GM12878 (cell line): ENCODE results near the gene PIGS. TPM values are rescaled to one million over a fixed set of nuclear protein-coding genes. Genes with fewer than 3 reads are reported as not detected.
A peak's percentile ranks its signal among the peaks of the same experiment; 100 is the strongest.

ENCODE experiments used
- ATAC-seq: fragments of 200-7000 bp; cut with Tn5 transposase; 3 replicates; pipeline ENCODE4 v1.9.1; 2020; ENCODE audit warnings: mild to moderate bottlenecking, moderate library complexity
- BruUV-seq: library from RNA; stranded (reverse); fragments of 400-500 nt; replicated peaks from 2 replicates; lab custom pipeline; 2021; lab: Mats Ljungman, UMichigan
- CTCF ChIA-PET: fragments of 300-600 bp; sonication (Branson Sonifier 250); formaldehyde crosslinking; extraction: SDS; loops from one replicate; lab custom pipeline; 2021; ENCODE audit warnings: inconsistent platforms; lab: Yijun Ruan, JAX
- POLR2A ChIA-PET: fragments of 350-600 bp; formaldehyde crosslinking; extraction: SDS; loops from one replicate; lab custom pipeline; 2021; ENCODE audit warnings: inconsistent platforms; lab: Charles Lee
- RAD21 ChIA-PET: fragments of 300-600 bp; sonication (Branson Sonifier 250); formaldehyde crosslinking; loops from one replicate; lab custom pipeline; 2023; ENCODE audit warnings: antibody characterized with exemption; ENCODE audit not compliant: unreplicated experiment; lab: Charles Lee
- SMC1A ChIA-PET: fragments of 300-600 bp; sonication (Branson Sonifier 250); formaldehyde crosslinking; loops from one replicate; lab custom pipeline; 2023; ENCODE audit not compliant: unreplicated experiment, uncharacterized antibody; lab: Charles Lee
- DNase-seq: peaks from one replicate; pipeline ENCODE4 v3.0.0-alpha.2; 2011; ENCODE audit warnings: low read depth, low spot score
- FAIRE-seq: peaks from 3 replicates; lab custom pipeline; 2011; peaks lifted over from hg19 to GRCh38; lab: Jason Lieb, UNC
- H2AFZ ChIP-seq: 2 replicates; pipeline ENCODE4 v1.6.0; 2011; ENCODE audit warnings: low read depth, low read length, control low read depth; ENCODE audit not compliant: control insufficient read depth
- H3K27ac ChIP-seq: 2 replicates; pipeline ENCODE4 v1.5.1; 2011; ENCODE audit warnings: control low read depth; ENCODE audit not compliant: control insufficient read depth, insufficient read depth
- H3K27me3 ChIP-seq, 2 experiments: replicated peaks in 1 of 2; 2 replicates each; pipeline versions ENCODE4 v1.6.0 to v1.6.1; 2011; ENCODE audit warnings: low read length in 1 of 2; ENCODE audit not compliant: control insufficient read depth in 2 of 2, insufficient read depth in 2 of 2
- H3K36me3 ChIP-seq, 2 experiments: 2 replicates each; pipeline ENCODE4 v1.5.1; 2011; ENCODE audit warnings: low read length in 1 of 2; ENCODE audit not compliant: control insufficient read depth in 2 of 2, insufficient read depth in 2 of 2
- H3K4me1 ChIP-seq: 2 replicates; pipeline ENCODE4 v1.6.1; 2011; ENCODE audit warnings: mild to moderate bottlenecking, low read length, moderate library complexity, mixed read lengths; ENCODE audit not compliant: control insufficient read depth, insufficient read depth
- H3K4me2 ChIP-seq: 2 replicates; pipeline ENCODE4 v1.6.0; 2011; ENCODE audit warnings: control low read depth; ENCODE audit not compliant: control insufficient read depth, insufficient read depth
- H3K4me3 ChIP-seq: fragments of 200-600 bp; sonication (generic); 2 replicates; pipeline ENCODE4 v1.5.1; 2016
- H3K79me2 ChIP-seq: 2 replicates; pipeline ENCODE4 v1.6.0; 2011; ENCODE audit warnings: low read length; ENCODE audit not compliant: control insufficient read depth, insufficient read depth
- H3K9ac ChIP-seq: 2 replicates; pipeline ENCODE4 v1.8.0; 2011; ENCODE audit warnings: low read length, control low read depth, mixed read lengths; ENCODE audit not compliant: control insufficient read depth, insufficient read depth
- H3K9me3 ChIP-seq: replicated peaks from 3 replicates; pipeline ENCODE4 v1.5.1; 2011; ENCODE audit warnings: mild to moderate bottlenecking, low read length; ENCODE audit not compliant: control insufficient read depth, insufficient read depth
- H4K20me1 ChIP-seq: 2 replicates; pipeline ENCODE4 v1.6.0; 2011; ENCODE audit not compliant: control insufficient read depth, insufficient read depth
- IKZF1 ChIP-seq: fragments of 450-650 bp; conservative IDR thresholded peaks from 2 replicates; pipeline ENCODE4 v1.6.1; 2017; ENCODE audit warnings: antibody characterized with exemption, mild to moderate bottlenecking
- PKNOX1 ChIP-seq: fragments of 450-650 bp; IDR thresholded peaks from 2 replicates; pipeline ENCODE4 v1.6.1; 2016; ENCODE audit warnings: mild to moderate bottlenecking
- ZNF622 ChIP-seq: fragments of 450-650 bp; IDR thresholded peaks from 2 replicates; pipeline ENCODE4 v1.6.1; 2017; ENCODE audit warnings: mild to moderate bottlenecking, inconsistent platforms
- WGBS: methylation state at CpG from one replicate; pipeline ENCODE4 v1.1.6; 2016; ENCODE audit warnings: low lambda C conversion rate; ENCODE audit not compliant: insufficient replicate concordance, insufficient coverage; ENCODE audit errors: missing lambda C conversion rate; 5-methylcytosine and 5-hydroxymethylcytosine counted together
- in situ Hi-C: fragments of 300-500 bp; cut with MboI; formaldehyde crosslinking; loops from 9 replicates; pipeline ENCODE4 v1.14.3; 2018; ENCODE audit warnings: mixed read lengths
- intact Hi-C: fragments of 100-400 bp; cut with micrococcal nuclease; formaldehyde crosslinking; loops from one replicate; pipeline ENCODE4 v1.14.2; 2022; ENCODE audit not compliant: unreplicated experiment
- polyA plus RNA-seq, 11 experiments: library from polyadenylated mRNA; depleted of rRNA in 4 of 11; unstranded in 6 of 11; stranded (reverse) in 5 of 11; fragments of >200 nt; fragmentation: Nextera tagmentation in 4 of 11; fragmentation: Illumina TruSeq in 1 of 11; extraction: Ambion mirVana in 4 of 11; extraction: Trizol in 1 of 11; gene quantifications; 1 replicate in 1 of 11; 2 replicates in 10 of 11; pipeline versions ENCODE4 v1.2.1 to v1.2.3, GENCODE V29; 2011 to 2016; ENCODE audit warnings: inconsistent platforms in 2 of 11, missing spikeins in 2 of 11, low read depth in 1 of 11
- total RNA-seq, 4 experiments: library from RNA; depleted of rRNA in 3 of 4; stranded (reverse); fragments of >200 nt in 3 of 4; fragmentation: Illumina TruSeq in 1 of 4; extraction: Trizol in 1 of 4; gene quantifications; 2 replicates each; pipeline versions ENCODE4 v1.2.1 to v1.2.3, GENCODE V29; 2013 to 2021
- TF ChIP-seq, protein P1 (sequence below): IDR thresholded peaks from 2 replicates; pipeline ENCODE4 v1.6.1; 2011; ENCODE audit warnings: mild to moderate bottlenecking, low read depth, low read length, moderate library complexity; ENCODE audit not compliant: insufficient replicate concordance

The PIGS gene
- total and polyA plus RNA-seq, 10 of the 15 experiments (the other 5 are each of a cell fraction or from before 2014, with no cell fraction given): 27.5 to 73.7 (median 50.7) TPM

DNA sequence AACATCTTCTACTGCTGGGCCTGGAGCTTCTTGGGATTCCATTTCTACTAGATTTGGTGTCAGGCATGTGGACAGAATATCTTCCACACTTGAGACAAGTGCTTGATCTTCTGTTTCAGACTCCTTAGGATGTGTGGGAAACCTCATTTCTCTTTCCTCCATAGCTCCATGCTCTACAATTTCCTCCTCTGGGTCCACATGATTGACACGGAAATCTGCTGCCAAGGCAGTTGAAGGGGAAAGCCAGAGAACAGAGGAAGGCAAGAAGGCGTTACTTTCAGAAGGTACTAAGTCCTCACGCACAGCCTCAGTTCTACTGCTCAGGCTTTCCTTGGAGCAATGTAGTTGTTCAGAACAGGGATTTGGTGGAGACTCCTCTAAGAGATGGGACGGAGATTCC, 20.9 kb upstream of the PIGS start:
- peaks cover 9% of the 10 kb centered on the region for H3K79me2 ChIP-seq
- TSS peak; percentile 48 for BruUV-seq
- ChIA-PET RAD21 (interaction anchor here (1.2 to 2.6 kb wide), 3 partner anchors 13 to 44 kb away, joined by 4 to 11 read pairs (median 9); partner anchors contain the start of gene PIGS), CTCF (interaction anchor here (0.8 to 1.5 kb wide), 5 partner anchors 9 to 51 kb away, joined by 4 read pairs; no protein-coding TSS in a partner anchor), POLR2A (interaction anchor here (0.8 to 8.1 kb wide), 6 partner anchors 14 to 148 kb away, joined by 3 to 91 read pairs (median 5); partner anchors contain the start of genes ALDOC and PIGS), SMC1A (interaction anchor here (1.5 to 3.7 kb wide), 6 partner anchors 10 to 119 kb away, joined by 3 to 25 read pairs (median 6); partner anchors contain the start of genes ALDOC, PIGS and PROCA1)
- FAIRE-seq (no peak), DNase-seq (no peak), ATAC-seq (no peak)
- no peaks in the 10 kb centered on the region for H3K27me3 ChIP-seq
- H3K9me3 ChIP-seq: no peaks in the 10 kb centered on the region
- no peak overlapping the region for H3K9ac ChIP-seq
- H3K4me3 ChIP-seq: no peak overlapping the region
- H3K4me1 ChIP-seq: no peaks in the 10 kb centered on the region
- peaks cover 16 to 33% of the 10 kb centered on the region in 2 experiments for H3K36me3 ChIP-seq
- H4K20me1 ChIP-seq: no peaks in the 10 kb centered on the region
- in situ Hi-C loops: no loop called here
- no peak overlapping the region for H3K4me2 ChIP-seq
- intact Hi-C loops: no loop called here
- no peak overlapping the region for H2AFZ ChIP-seq
- TF ChIP-seq IKZF1: peak; percentile 45; the same call in 1 of the 2 replicates
- no peak for TF ChIP-seq ZNF622
- TF ChIP-seq PKNOX1: peak; percentile 92
- TF ChIP-seq, protein P1, sequence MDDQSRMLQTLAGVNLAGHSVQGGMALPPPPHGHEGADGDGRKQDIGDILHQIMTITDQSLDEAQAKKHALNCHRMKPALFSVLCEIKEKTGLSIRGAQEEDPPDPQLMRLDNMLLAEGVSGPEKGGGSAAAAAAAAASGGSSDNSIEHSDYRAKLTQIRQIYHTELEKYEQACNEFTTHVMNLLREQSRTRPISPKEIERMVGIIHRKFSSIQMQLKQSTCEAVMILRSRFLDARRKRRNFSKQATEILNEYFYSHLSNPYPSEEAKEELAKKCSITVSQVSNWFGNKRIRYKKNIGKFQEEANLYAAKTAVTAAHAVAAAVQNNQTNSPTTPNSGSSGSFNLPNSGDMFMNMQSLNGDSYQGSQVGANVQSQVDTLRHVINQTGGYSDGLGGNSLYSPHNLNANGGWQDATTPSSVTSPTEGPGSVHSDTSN: peak; percentile 67
- 84% methylated on average over 4 of the region's 4 CpGs for WGBS
- no peak overlapping the region for H3K27ac ChIP-seq
